HL-60 (cell line): ENCODE data around the gene TENT4B.

Experiments used
- DNase-seq, 2 experiments: peaks; one replicate each; pipeline ENCODE4 v3.0.0-alpha.2; 2010 to 2020; ENCODE audit warnings: low read depth in 1 of 2, low spot score in 1 of 2
- H3K27ac ChIP-seq: fragments of 250-450 bp; sonication (Bioruptor Pico); replicated peaks from 2 replicates; pipeline ENCODE4 v1.5.1; 2020; ENCODE audit warnings: mild to moderate bottlenecking, moderate library complexity
- H3K27me3 ChIP-seq: fragments of 250-450 bp; sonication (Bioruptor Pico); 2 replicates; pipeline ENCODE4 v1.5.1; 2021; ENCODE audit warnings: mild to moderate bottlenecking, moderate library complexity; ENCODE audit not compliant: insufficient read depth, poor library complexity, severe bottlenecking
- H3K4me3 ChIP-seq: replicated peaks from 2 replicates; pipeline ENCODE4 v1.5.1; 2011; ENCODE audit warnings: mild to moderate bottlenecking, control low read depth, low read length; ENCODE audit not compliant: insufficient read depth
- CTCF ChIP-seq: IDR thresholded peaks from one replicate; pipeline ENCODE4 v1.5.1; 2011; ENCODE audit warnings: low read length, control low read depth, inconsistent platforms; ENCODE audit not compliant: insufficient read depth
- GABPA ChIP-seq: IDR thresholded peaks from 2 replicates; pipeline ENCODE4 v1.6.1; 2012; ENCODE audit warnings: low read depth
- POLR2AphosphoS5 ChIP-seq: IDR thresholded peaks from 2 replicates; pipeline ENCODE4 v1.6.1; 2012; ENCODE audit warnings: low read depth
- REST ChIP-seq: IDR thresholded peaks from 2 replicates; pipeline ENCODE4 v1.6.1; 2012; ENCODE audit warnings: low read depth; ENCODE audit not compliant: insufficient replicate concordance
- SPI1 ChIP-seq: IDR thresholded peaks from 2 replicates; pipeline ENCODE4 v1.6.1; 2012; ENCODE audit warnings: low read depth, mild to moderate bottlenecking, borderline replicate concordance

Gene TENT4B

GRCh38 chr16:50263940-50264929 lies 111.1 kb downstream of the TENT4B start:
- no peak for DNase-seq
- H3K27ac ChIP-seq, result no peak overlapping the region
- H3K4me3 ChIP-seq, result no peak overlapping the region
- H3K27me3 ChIP-seq, result no peaks in the 10 kb centered on the region
- no peak for TF ChIP-seq GABPA
- no peak for TF ChIP-seq POLR2AphosphoS5
- no peak for TF ChIP-seq SPI1
- TF ChIP-seq CTCF, result no peak
- TF ChIP-seq REST, result no peak

- peak in 1 of 2 experiments; percentile 80 for DNase-seq
- Histone ChIP-seq H3K27me3 (no peaks in the 10 kb centered on the region), H3K4me3 (no peak overlapping the region), H3K27ac (peak overlapping the region; percentile 77)
- TF ChIP-seq REST (no peak), SPI1 (peak; percentile 6; the same call in 1 of the 2 replicates), CTCF (peak; percentile 49), POLR2AphosphoS5 (no peak), GABPA (no peak)
These were observed 112.2 kb downstream of the TENT4B start for GRCh38 chr16:50265260-50265659.

- Histone ChIP-seq H3K27ac (peak overlapping the region; percentile 77), H3K4me3 (no peak overlapping the region), H3K27me3 (no peaks in the 10 kb centered on the region)
- TF ChIP-seq GABPA (no peak), CTCF (no peak), POLR2AphosphoS5 (no peak), SPI1 (no peak), REST (no peak)
- DNase-seq, result no peak
These were observed 112.7 kb downstream of the TENT4B start for GRCh38 chr16:50265716-50266336.
